Glomerular endothelial cell (primary cell): ENCODE measurements around the gene KRT83. TPM values are rescaled to one million over a fixed set of nuclear protein-coding genes. Genes with fewer than 3 reads are reported as not detected.
"Not testable (repeated sequence)": the region's sequence is repeated elsewhere in the genome, so short reads cannot be mapped to it uniquely, and the experiment has no call there.

Experiments
- DNase-seq: peaks from one replicate; pipeline ENCODE4 v3.0.0-alpha.2; 2011; ENCODE audit warnings: low read depth, low spot score; ENCODE audit errors: extremely low read depth
- total RNA-seq: library from RNA; depleted of rRNA; stranded (reverse); fragments of >200 nt; gene quantifications from 2 replicates; pipeline ENCODE4 v1.2.3, GENCODE V29; 2015

The KRT83 gene
- total RNA-seq, 1 donor from 2014 or later = not detected

DNA sequence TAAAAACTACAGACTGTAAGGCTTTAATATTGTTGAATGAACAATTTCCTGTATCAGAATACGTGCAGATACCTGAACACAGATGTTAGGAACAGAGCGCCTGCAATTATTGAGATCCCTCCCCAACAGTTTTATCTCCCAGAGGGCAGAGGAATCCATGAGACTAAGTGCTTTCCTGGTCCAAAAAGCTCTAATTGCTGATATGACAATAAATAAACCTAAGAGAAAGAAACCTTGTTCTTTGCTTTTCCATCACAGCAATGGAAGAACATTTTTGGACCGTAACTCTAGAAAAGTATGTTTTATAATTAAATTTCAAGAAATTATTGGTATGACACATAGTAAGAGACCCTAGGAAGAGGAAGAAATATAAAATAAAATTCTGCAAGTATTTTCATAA is 13.0 kb upstream of the KRT83 start:
- no peak for DNase-seq

DNA sequence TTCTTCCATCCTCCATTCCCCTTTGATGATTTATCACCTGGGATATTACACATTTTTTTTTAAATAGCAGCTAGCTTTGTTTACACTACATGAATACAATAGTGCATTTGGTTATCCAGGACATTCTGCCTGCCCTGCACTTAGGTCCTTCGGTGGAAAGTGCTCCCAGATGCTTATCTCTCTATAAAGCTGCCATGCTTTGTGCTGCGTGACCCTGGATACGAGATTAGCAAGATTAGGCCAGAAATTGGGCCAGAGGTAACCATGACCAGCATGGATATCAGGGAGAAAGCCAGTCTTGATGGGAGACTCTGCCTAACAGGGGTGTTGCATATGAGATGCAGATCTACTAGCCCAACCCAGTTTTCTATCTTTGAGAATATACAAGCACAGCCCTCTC is 12.1 kb upstream of the KRT83 start:
- DNase-seq = no peak

DNA sequence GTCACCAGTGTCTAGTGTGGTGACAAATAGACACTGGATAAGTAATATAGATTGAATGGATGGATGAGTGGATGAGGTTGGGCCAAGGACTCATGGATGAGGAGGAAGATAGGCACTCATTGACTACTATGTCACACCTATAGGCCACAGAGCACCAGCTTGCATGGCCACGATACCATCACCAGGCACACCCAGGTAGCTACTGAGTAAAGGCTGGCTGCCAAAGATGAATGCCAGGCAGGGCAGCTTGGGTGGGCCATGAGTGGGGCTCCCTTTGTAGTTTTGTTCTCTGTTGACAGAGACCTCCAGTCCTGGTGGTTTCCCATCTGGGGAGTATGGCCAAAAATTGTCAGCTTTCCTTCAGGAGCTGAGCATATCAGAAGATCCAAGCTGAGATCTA is 11.2 kb upstream of the KRT83 start:
- DNase-seq = no peak

DNA sequence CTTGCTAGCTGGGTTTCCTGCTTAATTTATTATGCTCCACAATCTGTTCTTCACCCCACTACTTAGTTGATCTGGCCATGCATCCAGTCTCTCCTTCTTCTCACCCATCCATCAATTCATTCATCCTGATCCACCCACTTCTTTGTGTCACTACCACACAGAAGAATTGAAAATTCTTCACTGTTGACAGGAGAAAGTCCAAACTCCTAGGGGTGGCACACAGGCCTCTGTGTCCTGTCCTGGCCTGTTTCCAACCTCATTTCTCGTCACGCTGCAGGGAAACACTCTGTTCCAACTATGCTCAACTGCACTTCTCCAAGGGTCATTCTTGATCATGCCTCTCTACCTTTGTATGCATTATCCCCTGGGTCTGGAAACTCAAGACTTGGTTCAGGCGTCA is 10.6 kb upstream of the KRT83 start:
- DNase-seq = no peak

DNA sequence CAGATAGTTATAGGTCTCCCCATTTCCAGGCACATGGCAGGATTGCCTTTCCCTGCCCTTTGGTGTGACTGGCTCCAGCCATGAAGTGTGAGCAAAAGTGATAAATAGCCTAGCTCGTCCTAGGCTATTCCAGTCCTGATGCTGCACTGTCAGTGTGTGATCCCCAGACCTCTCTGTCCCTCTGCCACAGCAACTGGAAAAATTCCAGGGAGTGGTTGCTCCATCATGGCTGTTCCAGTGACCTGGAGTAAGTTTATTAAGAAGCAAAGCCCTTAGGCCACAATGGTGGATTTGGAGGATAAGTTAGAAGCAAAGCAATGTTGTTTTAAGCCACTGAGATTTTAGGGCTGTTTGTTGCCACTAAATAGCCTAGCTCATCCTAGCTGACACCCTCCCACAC is 9.8 kb upstream of the KRT83 start:
- no peak for DNase-seq

DNA sequence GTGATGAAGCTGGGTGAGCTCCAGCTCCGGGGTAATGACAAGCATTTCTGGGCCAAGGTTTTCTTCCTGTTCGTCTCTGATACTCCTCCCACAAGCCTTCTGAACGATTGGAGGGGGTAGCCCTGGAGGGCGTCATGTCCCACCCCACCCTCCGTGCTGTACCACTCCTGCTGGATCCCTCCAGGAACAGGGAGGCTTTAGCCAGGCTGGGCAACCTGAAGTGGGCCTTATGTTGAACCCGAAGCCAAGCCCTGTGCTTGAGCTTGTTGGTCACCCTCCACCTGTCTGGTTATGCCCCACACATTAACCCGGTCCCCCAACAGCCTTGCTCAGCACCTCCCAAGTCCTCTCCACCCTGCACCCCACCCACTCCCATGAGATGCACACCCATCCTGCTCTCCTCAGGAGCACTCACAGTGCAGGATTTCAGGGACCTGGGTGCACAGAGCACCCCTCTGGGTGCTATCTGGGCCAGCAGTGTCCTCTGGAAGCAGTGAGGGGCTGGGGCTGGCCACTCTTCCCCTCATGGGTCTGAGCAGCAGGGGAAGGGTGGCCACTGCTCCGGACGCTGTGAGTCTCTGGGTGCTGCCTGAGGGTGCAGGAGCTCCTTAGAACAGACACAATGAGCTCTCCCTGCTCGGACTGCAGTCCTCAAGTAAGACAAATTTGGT is 6.8 kb upstream of the KRT83 start:
- DNase-seq = no peak

DNA sequence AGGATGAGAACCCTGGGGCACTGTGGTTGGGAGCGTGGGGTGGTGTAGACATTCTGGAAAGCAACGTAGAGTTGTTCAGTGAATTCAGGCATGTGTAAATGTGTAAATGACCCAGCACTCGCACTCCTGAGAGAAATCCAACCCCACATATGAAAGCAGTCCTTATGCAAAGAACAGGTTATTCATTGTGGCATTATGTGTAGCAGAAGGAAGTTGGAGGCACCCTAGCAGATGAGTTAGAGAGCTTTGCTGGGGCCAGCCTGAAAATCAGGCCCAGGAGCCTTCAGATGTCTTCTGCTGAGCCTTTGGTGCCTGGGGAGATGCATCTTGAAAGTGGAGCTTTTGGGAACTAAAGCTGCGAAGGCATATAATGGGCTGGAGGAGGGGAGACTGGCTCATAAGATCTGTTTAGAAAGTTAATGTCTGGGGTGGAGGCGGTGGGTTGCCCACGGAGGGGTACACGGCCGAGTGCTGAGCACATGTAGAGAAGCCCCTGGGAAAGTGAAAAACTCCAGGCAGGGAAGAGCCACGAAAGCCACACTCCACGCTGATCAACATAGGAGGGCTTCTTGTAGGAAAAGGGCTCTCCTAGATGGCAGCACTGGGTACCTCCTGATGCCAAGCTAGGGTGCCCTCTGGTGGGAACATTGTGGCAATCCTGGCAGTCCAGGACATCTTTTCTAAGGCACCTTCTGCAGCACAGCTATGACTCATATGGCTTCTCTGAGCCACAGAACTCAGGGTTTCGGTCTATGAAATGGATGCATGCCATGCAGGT is 6.0 kb upstream of the KRT83 start:
- DNase-seq = peak; percentile 74

DNA sequence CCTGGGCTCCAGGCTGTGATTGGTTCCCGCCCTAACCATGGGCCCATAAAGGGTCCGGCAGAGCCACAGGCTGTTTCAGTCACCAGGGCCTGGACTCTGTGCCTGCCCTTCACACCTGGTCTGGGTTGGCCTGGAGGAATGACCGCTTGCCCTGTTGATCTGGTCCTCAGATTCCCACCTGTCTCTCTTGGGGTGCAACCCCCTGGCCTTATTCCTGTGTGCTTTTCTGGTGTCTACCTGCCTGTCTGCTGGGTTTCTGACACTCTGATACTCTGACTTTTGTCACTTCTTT is 2.9 kb upstream of the KRT83 start:
- DNase-seq = no peak

DNA sequence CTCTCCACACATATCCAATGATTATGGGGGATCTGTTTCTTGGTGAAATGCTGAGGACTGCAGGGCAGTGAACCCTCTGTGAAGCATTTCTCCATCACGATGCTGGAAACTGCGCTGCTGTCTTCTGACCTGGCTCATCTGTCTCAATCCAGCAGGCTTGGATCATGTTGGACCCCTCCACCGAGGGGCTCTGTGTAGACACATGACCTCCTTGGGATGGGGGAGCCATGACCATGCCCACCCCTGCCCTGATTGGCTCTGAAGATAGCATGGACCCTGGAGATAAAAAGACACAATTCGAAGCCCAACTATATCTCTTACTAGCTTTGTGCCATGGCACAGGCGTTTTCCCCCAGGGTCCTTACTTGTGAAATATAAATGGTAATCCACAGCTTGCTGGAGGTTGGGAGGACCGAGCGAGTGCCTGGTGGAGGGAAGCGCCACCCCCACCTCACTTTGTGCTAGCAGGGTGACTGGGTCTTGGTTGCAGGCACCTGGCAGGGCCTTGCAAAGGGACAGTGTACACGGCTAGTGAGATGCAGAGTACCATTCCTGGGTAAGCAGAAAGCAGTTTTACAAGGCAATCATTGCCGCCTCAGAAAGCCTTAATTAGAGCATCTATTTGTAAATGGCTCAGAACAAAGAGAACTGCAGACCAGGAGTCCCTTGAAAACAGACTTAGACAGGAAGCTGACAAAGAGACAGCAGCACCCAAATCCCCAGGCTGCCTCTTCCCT is 2.4 kb upstream of the KRT83 start:
- no peak for DNase-seq

DNA sequence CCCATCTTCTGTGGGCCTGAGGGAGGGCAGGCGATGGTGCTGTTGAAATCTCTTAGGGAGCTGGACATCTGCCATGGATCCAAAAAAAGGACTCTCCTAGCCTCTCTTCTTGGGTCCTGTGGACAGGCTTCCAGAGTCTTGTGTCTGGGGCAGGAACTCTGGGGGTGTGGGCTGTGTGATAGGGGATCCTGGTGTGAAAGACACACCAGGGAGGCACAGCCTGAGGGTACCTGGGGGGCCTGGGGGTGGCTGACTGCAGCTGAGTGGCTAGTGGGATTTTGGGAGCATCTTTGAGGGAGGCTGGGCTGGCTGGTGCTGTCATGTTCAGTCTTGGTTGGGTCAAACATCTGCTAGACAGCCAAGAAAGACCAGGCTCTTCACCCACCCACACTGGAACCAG is 1.8 kb upstream of the KRT83 start:
- no peak for DNase-seq

DNA sequence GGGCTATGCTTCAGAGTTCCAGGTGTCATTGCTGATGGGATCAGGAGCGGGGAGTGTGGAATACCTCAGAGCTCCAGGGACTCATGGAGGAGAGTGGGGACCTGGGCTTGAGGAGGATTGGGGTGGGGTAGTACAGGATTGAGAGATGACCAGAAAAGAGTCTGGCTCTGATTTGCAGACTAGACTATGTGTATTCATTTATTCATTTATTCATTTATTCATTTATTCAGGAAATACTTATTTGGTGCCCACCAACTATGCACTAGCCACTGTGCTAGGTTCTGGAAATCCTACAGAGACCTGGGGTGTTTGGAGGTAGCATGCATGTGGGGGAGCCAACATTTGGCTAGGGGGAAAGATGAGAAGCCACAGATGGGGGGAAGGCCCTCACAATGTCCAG is 871 bp upstream of the KRT83 start:
- DNase-seq = no peak

DNA sequence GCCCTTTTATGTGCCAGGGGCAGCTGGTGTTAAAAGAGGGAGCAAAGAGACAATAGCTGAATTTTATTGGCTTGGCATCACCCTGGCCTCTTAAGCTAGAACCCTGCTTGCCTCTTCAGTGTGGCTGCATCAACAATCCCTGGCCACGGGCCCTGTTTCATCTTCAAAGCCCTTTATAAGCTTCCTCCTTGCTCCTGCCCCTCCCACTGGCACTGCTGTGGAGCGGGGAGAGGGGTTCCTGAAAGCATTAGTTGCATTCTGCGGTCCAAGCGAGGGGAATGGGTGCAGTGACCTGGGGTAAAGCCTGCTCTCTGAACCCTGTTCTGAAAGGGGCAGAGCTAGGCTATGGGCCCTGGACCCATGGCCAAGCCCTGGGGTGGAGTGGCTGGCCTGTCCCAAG is 220 bp upstream of the KRT83 start:
- DNase-seq = no peak

DNA sequence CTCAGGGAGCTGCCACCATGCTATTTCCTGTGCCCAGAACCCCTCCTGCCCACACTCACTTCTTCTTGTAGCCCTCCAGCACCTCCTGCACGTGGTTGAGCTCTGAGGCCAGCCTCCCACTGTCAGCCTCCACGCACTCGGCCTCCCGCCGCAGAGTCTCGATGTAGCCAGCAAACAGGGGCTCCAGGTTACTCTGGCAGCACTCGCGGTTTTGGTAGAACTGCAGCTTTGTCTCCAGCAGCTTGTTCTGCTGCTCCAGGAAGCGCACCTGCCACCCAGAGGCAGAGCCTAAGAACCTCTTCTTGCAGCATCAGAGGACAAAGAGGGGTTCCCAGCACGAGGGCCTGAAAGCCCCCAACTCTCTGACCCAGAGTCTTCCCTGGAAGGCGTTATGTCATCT is 2.1 kb downstream of the KRT83 start:
- DNase-seq = no peak

DNA sequence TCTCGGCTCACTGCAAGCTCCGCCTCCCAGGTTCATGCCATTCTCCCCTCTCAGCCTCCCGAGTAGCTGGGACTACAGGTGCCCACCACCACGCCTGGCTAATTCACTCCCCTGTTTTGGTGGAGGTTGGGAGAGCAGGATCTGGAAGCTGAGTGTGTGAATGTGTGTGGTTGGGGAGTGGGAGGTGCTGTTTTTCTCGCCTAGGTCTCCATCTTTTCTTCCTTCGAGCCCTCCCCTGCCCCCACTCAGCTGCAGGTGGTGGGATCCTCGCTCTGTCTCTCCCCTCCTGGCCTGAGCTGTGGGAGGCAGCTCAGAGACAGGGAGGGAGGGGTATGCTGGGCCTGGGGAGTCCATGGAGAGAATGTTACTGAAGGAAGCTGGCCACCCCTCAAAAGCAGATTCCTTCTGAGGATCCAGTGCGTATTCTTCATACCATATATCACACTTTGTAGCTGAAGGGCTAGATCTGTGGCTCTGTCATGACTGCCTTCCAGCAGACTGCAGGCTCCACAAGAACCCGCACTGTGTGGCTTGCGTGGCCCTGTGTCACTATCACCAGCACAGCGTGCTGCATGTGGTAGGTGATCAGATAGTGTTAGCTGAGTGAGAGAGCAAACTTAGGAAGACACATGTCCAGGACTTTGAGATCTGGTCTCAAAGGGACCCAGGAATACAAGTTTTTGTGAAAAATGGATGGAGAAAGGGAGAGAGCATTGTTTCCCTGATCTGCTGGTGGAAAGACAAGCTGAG is 2.8 kb downstream of the KRT83 start:
- no peak for DNase-seq

DNA sequence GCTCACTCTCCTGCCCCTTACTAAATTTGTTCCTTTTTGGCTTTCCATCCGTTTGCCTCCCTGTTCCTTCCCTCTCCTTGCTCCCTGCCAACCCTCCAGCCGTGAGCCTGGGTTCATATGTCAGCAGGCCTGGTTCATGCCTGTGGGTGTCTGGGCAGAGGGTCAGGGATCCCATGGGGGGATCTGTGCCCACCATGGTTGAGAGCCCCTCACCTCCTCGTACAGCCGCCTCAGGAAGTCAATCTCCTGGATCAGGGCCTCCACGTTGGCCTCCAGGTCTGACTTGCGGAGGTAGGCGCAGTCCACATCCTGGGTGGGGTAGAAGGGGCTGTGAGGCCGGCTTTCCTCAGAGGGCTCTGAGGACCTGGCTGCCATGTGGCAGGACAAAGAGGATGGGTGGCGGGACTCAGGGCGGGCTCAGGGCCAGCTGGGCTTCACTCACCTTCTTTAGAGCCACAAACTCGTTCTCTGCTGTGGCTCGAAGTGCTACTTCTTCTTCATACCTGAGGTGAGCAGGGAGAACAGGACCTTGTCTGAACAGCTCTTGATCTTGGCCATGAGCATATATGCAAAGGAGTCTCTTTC is 3.6 kb downstream of the KRT83 start:
- no peak for DNase-seq

DNA sequence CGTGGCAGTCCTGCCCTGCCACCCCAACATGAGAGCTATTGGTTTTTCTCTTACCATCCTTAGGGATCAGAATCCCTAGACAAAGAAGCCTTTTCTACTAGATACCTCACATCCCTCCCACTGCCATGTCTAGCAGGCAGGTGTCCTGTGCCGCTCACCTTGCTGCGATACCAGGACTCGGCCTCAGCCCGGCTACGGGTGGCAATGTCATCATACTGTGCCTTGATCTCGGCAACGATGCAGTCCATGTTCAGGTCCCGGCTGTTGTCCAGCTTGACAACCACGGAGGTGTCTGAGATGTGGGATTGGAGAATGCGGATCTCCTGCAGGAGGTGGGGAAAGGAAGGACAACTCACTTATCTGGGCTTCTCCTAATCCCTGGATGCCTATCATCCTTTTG is 4.5 kb downstream of the KRT83 start:
- no peak for DNase-seq

DNA sequence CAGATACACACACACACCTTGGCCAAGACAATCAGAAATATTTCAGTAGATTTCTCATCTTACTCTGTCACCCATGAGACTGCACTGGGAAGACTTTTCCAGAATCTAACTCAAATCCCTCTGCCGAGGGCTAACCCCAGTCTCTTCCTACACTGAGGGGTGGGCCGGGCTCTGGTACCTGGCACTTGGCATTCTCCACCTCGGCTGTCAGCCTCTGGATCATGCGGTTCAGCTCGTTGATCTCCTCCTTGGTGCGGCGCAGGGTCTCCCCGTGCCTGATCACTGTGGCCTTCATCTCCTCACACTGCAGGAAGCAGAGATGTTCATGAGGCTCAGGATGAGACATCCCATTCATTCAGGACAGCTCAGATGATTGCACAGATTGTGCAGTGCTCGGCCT is 4.9 kb downstream of the KRT83 start:
- DNase-seq = no peak

DNA sequence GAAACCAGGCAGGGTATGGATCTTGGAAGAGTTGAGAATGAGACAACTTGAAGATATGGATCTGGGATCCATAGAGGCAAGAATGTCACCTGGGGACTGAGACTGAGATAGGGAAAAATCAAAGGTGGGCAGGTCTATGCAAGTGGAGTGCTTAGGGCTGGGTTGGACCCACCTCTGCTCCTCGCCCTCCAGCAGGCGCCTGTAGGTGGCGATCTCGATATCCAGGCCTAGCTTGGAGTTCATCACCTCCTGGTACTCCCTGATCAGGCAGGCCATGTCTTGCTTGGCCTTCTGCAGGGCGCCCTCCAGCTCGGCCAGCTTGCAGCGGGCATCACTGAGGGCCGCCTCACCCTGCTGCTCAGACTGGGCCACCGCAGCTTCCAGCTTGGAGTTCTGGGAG is 5.5 kb downstream of the KRT83 start:
- not testable (repeated sequence) for DNase-seq

DNA sequence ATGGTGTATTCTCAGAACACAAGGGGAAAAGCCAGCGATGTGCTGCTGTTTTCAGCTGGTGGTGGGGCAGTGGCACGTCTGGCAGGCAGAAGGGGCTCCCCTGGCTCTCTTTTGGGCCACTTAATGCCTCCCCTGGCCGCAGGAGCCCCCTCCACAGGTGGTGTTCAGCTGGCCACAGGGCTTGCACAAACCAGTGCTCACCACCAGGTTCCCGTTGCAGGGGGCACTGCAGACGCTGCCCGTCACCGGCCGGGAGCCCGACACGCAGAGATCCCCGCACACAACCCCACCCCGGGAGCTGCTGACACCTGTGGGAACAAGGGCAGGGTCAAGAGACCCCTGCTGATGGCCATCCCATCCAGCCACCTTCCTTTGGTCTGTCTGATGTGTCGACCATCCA is 6.7 kb downstream of the KRT83 start:
- no peak for DNase-seq

DNA sequence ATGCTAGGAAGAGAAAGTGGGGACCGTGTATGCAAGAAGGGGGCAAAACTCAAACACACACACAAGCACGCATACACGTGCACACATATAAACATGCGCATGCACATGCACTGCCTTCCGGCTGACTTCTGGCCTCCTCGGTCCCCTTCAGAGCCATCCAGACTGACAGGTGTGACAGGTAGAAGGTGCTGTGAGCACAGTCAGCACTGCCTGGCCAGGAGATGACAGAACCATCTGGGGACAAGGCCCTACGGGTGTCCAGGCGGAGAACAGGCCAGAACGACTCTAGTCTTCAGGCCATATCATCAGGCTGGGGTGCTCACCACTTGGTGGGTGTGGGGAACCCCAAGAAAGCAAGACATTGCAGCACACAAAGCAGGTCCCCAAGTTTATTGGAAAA is 7.3 kb downstream of the KRT83 start:
- no peak for DNase-seq

DNA sequence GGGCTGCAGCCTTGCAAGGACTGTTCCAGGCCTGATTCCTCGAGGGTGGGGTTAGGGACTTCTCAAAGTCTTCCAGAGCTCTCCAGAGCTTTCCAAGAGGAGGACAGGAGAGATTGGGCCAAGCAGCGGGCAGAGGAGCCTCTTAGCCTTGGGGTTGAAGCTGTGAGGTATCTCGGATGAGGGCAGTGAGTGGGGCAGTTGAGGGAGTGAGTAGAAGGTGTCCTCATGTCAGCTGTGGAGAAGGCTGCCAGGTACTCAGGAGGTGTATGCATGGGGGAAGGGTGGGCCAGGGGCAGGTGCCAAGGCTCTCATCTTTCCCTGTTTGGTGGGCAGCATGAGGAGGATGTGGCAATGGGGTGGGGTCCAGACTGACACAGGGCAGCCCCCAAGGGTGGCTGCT is 7.7 kb downstream of the KRT83 start:
- no peak for DNase-seq
